ENCODE measurements around the gene MAP3K13.
"Not testable (repeated sequence)": the region's sequence is repeated elsewhere in the genome, so short reads cannot be mapped to it uniquely, and the experiment has no call there.

MAP3K13 gene

DNA sequence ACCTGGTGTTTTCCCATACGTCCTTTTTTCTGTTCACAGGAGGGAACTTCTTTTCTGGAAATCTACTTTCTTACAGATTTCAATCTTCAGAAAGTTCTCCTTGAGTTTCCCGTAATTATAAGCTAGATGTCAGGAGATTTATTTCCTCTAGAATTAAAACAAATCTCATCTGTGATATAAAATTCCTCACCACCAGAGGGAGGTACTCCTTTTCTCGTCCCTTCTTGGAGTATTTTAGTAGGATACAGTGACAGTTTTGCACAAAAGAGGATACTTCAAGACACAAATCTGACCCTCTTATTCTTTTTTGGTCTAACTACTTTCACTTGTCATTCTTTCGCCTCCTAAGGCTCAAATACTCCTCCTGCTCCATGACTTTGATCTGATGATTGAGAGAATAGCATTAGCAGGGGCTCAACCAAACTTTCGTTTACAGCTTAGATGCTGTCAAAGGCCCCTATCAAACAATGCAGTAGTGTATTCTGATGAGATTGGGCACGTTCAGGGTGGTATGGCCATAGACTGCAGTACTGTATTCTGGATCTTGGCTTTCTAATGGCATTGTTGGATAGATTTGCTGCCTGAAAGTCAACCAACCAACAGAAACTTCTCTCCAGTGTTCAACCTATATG, 97.9 kb downstream of the MAP3K13 start:
- DNase-seq: no peak

DNA sequence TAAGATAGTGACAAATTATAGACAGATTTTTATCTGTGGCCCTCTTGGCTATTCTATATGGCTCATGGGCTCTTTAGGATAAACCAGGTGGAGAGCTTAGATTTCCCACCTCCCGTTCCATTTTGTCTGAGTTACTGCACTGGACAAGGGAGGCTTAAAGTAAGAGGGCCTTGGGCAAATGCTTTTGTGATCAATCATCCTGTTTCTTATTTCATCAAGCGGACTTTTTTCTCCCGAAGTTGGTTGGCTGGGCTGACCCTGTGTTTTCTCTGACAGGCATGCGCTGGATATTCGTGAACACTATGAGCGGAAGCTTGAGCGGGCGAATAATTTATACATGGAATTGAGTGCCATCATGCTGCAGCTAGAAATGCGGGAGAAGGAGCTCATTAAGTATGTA, 102.5 kb downstream of the MAP3K13 start:
- DNase-seq: no peak

DNA sequence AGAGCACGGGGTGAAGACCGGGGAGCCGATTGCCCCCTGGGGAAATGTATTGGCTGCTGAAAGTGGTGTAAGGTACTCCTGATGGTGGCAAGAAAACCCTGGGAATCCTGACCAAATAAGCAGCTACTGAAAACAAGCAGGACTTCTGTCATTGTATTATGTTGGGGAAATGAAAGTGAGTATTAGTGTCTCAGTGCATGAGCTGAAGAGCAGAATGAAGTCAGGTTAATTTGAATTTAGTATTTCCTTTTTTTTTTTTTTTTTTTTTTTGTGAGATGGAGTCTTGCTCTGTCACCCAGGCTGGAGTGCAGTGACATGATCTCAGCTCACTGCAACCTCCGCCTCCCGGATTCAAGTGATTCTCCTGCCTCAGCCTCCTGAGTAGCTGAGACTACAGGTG, 103.2 kb downstream of the MAP3K13 start:
- not testable (repeated sequence) for DNase-seq

DNA sequence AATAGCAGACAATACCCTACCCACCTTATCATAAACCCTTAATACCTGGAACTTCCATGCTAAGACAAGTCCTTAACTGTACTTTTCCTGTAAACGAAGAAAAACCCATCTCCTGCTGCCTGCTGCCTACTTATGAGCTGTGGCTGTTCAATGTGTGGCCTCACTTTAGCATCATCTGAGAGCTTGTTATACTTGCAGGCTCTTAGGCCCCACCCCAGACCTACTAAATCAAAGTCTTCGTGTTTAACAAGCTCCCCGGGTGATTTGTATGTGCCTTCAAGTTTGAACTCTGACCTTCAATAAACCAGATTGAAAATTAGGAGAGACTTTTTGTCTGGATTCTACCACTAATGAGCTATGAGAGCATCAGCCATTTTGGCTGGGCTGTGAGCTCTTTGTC, 106.6 kb downstream of the MAP3K13 start:
- DNase-seq: no peak

DNA sequence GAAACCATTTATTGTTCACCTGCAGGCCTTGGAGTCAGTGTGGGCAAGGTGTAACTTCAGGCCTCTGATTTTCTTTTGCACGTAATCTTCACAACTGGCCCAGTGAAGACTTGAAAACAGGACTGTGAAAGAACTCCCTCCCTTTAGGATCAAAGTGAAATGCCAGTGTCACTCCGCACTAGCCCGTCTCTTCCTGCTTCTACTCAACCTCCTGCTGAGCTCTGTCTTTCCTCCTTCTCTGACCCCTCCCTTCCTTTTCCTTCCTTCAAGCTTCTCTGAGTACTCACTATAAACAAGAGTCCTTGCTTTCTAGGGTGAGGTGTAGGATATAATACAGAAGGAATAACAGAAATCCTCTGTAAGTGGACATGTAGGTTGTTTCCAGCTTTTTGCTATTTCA, 107.4 kb downstream of the MAP3K13 start:
- DNase-seq: no peak

DNA sequence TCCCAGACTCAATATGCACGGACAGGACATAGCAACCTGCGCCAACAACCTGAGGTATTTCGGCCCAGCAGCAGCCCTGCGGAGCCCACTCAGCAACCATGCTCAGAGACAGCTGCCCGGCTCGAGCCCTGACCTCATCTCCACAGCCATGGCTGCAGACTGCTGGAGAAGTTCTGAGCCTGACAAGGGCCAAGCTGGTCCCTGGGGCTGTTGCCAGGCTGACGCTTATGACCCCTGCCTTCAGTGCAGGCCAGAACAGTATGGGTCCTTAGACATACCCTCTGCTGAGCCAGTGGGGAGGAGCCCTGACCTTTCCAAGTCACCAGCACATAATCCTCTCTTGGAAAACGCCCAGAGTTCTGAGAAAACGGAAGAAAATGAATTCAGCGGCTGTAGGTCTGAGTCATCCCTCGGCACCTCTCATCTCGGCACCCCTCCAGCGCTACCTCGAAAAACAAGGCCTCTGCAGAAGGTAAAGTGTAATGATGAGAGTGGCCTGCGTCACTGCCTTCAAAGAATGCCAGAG, 110.4 kb downstream of the MAP3K13 start:
- DNase-seq: no peak

DNA sequence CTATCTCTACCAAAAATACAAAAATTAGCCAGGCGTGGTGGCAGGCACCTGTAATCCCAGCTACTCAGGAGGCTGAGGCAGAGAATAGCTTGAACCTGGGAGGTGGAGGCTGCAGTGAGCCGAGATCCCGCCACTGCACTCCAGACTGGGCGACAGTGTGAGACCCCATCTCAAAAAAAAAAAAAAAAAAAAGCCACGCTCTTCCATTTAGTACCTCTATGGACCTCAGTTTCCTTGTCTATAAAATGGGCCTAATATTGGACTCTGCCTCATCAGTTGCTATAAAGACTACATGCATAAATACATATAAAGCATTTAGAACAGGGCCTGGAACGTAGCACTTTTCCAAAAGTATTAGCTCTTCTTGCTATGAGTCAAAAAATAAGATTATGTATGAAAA, 112.0 kb downstream of the MAP3K13 start:
- DNase-seq: not testable (repeated sequence)

DNA sequence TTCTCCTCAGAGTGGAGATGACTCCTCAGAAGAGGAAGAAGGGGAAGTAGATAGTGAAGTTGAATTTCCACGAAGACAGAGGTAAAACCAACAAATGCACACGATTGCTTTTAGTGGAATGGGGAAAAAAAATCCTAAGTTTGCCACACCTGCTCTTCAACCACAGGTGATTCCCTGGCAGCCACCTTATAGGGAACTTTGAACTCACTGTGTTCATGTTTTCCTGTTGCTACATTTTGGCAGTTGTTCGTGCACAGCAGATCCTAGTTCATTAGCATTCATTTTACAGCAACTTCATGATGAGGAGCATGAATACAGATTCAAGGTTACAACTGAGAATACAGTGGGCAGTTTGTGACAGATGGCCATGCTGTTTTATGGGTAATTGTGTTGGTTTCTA, 114.4 kb downstream of the MAP3K13 start:
- no peak for DNase-seq

DNA sequence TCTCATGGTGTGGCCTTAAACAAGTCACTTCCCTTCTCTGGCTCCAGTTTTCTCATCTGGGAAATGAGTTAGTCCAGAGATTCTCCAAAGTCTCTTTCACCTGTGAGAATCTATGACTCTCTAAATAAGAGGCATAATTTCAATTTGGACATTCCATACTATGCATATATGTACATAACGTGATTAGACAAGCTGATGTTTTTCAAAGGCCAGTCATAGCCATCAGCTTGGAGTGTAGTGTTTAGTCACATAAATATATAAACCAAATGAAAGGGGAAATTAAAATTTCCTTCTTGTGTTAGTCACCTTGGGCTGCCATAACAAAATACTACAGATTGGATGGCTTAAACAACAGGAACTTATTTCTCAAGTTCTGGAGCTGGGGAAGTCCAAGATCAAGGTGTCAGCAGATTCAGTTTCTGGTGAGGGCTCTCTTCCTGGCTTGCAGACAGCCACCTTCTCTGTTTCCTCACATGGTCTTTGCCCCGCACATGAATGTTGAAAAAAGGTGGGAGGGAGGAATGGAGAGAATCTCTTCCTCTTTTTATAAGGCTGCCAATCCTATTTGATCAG, 116.5 kb downstream of the MAP3K13 start:
- DNase-seq: no peak

DNA sequence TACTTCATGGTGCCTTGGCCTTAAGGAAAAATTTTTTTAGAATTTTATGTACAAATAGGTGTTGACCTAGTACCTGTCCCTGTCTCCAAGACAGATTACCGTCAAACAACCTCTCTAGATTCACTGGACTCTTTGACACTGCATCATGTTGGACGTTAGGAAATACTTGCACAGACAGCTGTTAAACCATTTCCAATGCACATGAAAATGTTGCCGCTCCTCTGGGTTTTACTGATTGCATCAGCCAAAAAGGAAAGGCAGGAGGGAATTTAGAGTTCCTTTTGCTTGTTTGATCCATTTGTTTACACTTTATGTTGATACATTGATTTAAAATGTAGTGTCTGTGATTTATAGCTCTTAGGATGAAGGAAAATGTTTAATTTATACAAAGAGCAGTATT, 121.4 kb downstream of the MAP3K13 start:
- DNase-seq: no peak

DNA sequence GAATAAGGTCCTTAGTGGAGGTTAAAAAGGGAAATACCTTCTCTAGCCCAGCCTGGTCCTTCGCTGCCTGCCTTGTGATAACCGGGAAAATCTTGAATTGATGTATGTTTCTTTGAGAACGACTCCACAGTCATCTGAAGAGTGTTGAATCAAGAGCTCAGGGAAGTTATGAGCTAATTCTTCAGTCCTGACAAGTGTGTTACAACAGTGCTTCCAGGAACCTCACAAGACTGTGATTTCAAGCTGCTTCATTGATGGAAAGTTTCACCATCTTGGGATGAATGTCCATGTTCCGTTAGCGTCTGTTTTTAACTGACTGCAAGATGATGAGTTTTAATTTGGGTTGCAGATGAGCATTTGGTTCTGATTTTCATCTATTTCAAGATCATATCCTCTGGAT, 123.5 kb downstream of the MAP3K13 start:
- no peak for DNase-seq

DNA sequence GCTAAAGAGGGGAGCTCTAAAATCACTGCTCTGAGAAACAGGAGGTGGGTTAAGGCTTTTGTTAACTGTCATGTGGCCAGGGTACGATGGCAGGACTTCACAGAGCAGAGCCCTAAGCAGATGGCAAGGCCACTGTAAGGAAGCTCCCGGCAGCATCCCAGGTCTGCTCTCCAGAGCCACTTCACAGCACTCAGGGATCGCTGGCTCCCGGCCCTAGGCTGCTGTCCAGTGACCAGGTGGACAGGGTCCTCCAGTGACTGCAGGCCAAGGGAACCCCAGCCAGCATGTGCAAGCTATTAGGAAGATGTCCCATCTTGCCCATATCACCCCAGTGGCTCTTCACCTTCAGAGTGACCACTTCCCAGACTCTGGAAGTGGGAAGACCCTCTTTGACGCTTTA, 125.5 kb downstream of the MAP3K13 start:
- no peak for DNase-seq

DNA sequence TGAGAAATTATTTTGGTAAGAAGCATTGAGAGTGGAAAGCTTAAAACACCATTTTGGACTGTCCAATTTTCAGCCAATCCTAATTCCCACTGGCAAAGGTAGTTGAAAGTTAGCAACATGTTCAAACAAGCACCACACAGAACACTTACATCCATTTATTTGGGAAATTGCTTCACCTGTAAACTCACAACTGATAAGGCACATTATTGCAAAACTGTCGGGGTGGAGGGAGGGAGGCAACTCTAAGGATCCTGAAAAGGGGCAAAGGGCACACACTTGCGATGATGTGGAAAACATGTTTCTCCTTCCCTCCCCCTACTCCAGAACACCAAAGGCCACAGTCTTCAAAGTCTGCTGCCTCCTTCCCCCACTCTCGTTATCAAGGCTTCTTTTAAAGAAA, 126.5 kb downstream of the MAP3K13 start:
- no peak for DNase-seq

DNA sequence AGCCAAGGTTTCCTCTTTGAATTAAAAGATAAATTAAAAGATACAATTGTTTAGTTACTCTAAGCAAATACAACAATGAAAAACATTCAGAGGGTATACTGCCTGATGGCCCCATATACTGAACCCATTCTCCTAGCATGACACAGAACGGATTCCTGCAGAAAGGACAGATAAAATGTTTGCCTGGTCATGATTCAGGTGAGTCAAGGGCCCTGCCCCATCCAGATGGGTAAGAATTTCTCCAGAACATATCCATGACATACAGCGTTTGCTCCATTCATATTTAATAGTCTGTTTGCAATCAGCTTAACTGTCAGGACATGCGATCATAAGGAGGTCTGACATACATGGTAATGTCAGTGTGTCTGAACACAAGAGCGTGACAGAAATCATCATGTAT, 127.3 kb downstream of the MAP3K13 start:
- DNase-seq: no peak

DNA sequence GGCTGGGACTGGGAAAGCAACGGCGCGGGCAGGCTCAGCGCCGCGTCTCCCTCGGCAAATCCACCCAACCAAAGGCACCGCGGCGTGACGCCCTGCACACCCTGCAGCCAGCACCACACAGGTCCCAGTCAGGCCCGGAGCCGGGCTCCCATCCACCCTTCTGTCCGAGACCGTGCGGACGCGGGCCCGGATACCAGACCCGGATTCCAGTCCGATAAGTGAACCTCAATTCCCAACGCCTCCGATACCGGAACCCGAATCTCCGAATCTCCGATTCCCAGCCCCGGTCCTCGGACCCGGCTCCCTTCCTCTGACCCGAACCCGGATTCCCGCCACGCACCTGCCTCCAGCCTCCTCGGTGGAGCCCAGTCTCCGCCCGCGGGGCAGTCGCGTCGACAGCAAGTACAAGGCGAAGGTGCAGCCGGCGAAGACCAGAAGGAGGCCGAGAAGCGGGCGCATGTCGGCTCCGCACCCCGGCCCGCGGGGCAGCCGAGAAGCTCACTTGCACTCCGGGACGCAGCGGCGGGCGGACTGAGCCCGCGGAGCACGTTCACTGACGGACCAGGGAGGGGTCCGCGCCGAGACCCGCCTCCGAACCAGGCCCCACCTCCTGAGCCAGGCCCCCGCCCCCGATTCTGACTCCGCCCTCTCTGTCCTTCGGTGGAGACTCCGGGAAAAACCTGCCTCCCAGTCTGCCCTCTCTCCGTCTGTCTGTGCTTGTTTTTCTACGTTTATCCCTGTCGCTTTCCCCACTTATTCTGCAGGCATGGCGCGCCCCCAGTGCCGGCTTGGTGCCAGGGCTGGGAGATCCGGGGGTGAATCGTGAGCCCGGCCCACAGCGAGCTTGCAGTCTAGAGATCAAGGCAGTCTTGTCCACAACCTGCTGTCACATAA, 135.8 kb downstream of the MAP3K13 start, which contains the start of gene TMEM41A:
TSS of gene TMEM41A (minus strand) at position 533 of the 894 bp plus-strand sequence. CDS start at position 459, 74 bp downstream.
- DNase-seq: peak; percentile 65

DNA sequence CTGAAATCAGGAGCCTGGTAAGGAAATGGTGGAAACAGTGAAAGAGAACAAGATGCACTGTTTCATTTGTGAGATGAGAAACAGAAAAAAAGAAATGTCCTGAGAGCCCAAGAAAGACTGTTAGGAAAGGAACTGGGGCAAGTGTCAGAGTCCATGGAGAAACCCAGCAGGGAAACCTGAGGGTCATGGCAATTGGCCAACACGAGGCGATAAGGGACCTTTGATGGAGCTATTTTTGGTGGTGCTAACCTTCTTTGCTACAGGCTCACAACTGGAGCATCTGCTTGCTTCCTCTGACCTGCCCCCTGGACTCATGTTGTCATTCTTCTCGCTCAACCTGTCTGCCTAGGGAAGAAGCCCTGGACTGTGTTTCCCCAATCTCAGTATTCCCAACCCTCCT, 140.1 kb downstream of the MAP3K13 start:
- no peak for DNase-seq

DNA sequence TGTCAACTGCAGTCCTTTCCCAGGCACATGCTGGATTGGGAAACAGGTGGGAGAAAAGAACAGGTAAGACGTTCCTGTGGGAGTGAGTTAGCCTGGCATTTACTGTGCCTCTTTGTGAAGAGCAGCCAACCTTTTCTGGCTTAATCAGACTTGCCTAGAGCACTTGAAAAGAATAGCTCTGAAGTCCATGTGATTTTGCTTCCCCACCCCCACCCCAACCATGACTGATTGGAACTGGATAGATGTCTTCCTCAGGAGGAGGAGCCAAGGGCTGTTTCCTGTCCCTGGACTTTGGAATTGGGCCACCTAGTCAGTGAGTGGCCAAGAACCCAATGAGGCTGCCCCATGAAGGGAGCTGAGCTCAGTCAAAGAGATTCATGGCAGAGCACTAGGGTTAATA, 140.6 kb downstream of the MAP3K13 start:
- DNase-seq: no peak

DNA sequence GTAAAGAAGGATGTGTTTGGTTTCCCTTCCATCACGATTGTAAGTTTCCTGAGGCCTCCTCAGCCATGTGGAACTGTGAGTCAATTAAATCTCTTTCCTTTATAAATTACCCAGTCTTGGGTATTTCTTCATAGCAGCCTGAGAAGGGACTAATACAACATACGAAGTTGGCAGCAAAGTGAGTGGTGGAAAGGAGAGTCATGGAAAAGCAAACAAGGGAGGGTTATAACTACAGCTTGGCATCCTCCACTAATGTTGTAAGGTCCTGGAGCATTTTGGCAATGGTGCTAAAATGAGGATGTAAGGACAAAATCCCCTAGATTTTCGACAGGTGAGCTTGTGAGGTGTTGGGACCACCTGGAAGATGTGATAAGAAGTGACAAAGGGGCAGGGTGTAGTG, 141.7 kb downstream of the MAP3K13 start:
- DNase-seq: no peak

DNA sequence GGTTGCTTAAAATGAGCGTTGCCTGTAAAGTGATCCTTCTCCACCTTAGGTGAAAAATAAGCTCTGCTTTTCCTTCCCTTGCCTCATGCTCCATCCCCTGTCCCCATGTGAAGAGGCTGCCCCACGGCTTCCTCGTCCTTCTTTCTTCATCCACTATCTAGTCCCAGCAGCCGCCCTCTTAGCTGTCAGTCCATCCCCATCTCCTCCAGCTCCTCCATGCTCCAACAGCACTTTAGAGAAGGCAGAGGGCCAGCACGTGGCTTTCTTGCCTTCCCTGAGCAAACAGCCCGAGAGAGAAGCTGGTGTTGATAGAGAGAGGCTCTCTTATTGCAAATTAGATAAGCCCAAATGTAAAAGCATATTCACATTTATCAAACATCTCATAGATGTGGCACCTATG, 144.9 kb downstream of the MAP3K13 start:
- DNase-seq: no peak

DNA sequence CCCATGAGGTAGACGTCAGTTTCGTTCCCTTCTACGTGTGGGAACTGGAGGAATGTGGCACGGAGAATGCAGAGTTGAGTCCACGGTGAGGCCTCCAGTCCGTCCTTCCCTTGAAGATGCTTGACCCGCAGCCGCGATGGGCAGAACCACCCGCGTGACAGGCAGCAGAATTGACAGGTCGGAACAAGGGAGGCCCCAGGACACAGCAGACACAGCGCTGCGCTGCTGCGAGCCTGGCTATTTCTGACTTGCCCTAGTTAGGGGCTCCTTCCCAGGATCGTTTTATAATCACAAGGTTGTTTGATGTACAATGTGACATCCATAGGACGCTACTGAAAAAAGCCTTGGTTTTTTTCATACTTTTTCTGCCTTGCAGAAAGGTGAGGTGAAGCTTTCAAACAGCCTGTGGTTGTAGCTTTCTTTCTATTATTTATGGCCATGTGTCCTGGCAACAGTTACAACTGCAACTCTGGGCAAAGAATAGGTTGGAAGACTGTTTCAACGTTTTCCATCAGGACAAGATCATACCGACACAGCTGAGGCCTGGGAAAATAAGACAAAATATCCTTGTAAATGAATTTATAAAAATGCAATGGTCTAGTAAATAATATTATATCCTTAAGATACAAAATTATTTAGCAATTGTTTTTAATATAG, 145.5 kb downstream of the MAP3K13 start:
- DNase-seq: no peak

DNA sequence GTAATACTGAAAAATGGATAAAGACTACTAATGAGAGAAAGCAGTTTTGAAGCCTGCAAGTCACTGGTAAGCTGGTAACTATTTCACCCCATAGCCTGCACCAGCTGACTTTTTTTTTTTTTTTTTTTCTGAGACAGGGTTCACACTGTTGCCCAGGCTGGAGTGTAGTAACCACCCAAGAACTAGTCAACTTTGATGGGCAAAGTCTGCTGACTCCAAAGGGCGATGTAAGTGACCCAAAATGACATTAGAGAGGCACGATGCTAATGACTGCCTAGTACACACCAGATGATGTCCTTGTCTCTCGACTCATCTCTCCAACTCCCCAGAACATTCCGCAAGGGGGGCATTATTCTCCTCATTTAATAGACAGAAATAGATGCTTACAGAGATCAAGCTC, 148.8 kb downstream of the MAP3K13 start:
- no peak for DNase-seq

DNA sequence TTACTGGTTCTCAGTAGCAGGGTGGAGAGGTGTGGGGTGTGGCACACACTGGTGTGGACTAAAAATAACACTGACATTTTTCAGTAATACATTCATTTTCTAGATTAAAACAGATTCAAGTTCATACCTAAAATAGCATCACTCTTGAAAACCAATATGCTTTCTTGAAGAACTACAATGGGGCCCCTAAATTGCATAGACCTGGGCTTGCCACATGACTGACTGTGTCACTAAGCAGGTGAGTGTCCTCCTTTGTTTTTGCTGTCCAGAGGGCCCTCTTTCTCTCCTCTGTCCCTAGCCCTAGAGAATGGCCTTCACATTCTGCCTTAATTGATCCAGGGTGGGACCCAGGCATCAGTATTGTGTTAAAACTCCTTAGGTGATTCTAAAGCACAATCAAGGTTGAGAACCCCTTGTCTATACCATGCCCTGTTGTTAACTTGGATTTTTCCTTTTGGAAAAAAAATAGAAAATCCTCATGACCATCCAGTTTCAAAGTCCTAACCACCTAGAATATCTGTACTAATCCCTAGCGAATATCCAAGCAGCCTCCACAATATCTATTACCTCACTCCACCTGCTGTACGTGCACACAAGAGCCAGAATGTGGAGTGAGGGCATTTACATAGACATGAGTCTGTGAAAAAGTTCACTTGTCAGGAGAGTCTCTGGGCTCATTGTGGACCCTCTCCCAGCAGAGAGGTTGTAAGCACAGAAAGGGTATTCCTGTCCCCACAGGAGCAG, 154.6 kb downstream of the MAP3K13 start:
- no peak for DNase-seq

DNA sequence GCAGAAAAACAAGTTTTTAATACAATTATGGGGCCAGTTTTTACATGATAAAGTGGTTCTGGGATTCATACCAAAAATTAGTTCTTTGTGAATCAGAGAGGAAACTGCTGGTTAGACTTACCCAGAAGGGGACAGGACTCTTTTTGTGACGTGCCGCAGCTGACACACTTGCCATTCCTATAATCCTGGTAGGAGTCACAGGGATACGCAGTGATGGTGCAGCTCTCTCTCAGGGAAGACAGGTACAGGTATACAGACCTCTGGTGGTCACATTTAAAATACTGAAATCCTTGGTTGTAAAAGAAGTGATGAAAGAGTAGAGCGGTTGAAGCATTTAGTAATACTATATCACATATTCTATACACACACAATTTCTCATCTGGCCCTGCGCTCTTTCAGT, 156.1 kb downstream of the MAP3K13 start:
- DNase-seq: no peak

Measured in cortex of kidney (tissue), 1 donor.